GM21423 (cell line): Measurements from ENCODE around the gene NAXD.
A peak's percentile ranks its signal among the peaks of the same experiment; 100 is the strongest.
"Not testable (repeated sequence)": the region's sequence is repeated elsewhere in the genome, so short reads cannot be mapped to it uniquely, and the experiment has no call there.

Experiments used
- ATAC-seq: cut with Tn5 transposase; IDR thresholded peaks from one replicate; pipeline ENCODE4 v1.9.1; 2021; ENCODE audit warnings: mild to moderate bottlenecking, moderate library complexity; ENCODE audit not compliant: unreplicated experiment

NAXD gene

DNA sequence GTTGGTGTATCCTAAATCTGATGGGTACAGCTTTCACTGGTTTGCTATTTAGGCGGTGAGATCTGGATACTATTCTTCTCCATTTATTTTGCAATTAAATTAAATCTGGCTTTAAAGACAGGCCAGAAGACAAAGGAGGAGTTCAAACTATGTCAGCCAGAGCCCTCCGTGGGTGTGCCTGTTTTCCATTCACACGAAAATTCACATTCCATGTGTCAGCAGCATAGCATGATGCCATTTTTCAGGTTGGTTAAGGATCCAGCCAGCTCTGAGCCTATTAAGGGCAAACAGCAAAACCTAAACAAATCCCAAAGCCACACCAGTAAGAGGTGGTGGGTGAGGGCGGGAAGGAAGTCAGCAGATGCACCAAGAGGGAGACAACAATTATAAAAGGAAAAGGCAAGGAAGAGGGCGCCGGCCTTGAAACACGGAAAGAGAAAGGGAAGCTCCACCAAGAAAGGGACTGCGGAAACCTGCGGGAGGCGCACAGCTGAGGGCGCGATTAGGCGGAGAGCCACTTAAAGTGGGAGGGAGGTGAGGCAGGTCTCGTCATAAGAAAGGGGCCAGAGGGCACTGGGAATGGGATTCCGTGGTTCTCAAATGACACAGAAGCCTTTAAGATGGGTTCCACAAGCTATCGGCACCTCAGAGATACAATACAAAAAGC lies 47.6 kb downstream of the NAXD start:
- no peak for ATAC-seq

DNA sequence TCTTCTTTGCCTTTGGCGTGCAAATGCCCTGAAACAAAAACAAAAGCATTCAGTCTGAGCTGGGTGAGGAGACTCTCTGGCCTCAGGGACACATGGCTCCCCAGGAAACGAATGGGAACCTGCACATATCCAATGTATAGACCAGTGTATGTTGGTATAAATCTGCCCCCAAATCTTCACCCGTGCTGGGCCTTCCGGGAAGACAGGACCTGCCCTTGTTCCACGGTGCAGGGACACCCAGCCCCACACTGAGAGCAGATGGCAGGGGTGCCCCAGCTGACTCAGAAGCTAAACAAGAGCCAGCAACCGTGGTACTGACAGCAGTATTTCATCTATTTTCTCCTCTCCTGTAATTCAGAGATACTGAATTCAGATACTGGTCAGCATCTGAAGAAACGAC lies 48.1 kb downstream of the NAXD start:
- no peak for ATAC-seq

DNA sequence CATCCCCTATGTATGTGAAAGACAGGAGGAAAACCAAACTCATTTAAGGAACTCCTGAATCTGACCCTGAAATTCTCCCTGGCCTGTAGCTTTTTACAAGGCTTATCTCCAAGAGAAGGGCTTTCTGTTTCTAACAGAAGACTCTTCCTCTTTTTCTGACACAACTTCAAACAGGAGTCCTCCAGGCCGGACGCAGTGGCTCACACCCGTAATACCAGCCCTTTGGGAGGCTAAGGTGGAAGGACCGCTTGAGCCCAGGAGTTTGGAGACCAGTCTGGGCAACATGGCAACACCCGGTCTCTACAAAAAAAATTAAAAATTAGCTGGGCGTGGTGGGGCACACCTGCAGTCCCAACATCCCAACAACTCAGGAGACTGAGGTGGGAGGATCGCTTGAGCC lies 48.7 kb downstream of the NAXD start:
- no peak for ATAC-seq

- no peak for ATAC-seq
Observed at GRCh38 chr13:110664673-110665072, 49.3 kb downstream of the NAXD start.

- no peak for ATAC-seq
Observed at GRCh38 chr13:110665491-110666254, 50.3 kb downstream of the NAXD start.

DNA sequence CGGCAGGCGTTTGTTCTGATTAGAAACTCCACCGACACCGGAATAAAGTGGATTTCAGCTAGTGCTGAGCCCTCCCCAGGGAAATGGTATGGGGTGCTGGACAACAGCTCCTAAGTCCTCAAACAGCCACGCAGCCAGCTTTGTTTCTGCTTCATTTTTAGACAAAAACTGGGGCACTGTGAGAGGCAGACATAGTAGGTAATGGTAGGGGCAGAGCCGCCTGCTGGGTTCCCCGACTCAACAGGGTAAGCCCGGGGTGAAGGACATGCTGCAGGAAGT lies 50.8 kb downstream of the NAXD start:
- ATAC-seq: no peak

DNA sequence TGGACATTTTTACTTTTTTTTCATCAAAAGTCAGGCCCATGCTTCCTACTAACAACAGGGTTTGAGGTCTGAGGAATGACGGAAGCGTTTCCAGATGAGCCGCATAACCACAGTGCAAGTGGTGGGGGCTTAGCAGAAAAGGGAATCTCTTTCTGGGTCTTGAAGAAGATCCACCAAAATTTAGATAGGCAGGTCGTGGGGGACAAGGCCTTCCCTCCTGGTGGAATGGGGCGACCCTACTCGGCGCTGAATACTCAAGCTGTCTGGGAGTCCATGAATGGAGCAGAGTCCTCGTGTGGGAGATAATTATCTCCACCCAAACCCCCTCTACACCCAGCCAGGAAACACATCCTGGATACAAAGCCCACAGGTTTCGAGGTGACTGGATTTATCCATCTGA lies 53.7 kb downstream of the NAXD start:
- no peak for ATAC-seq

- not testable (repeated sequence) for ATAC-seq
Observed at GRCh38 chr13:110669814-110670213, 54.5 kb downstream of the NAXD start.

DNA sequence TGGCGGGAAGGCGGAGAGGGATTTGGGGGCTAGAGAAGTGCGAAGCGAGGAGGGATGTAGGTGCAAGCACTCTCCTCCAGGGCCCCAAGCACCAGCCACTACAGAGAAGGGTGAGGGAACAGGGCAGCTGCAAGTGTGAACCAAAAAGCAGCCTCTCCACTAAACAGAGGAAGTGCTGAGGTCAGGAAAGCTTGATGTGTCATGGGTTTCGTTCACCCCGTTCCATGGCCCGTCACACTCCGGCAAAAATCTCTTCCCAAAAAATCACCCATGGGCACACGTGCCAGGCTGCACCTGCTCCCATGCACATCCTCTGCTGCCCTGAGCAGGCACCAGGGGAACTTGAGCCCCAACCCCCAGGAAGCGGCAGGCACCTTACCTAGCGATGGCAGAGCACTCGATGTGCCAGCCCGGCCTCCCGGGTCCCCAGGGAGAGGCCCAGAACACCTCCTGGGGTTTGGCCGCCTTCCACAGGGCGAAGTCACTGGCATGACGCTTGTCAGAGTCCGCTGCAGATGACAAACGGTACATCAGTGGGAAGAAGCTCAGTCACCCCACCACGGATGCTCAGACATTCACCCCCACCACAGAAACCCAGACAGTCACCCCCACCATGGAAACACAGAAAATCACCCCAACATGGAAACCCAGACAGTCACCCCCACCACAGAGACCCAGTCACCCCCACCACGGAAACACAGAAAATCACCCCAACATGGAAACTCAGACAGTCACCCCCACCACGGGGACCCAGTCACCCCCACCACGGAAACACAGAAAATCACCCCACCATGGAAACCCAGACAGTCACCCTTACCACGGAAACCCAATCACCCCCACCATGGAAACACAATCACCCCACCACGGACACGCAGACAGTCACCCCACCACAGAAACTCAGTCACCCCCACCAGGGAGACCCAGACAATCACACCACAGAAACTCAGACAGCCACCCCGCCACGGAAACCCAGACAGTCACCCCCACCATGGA lies 61.5 kb downstream of the NAXD start:
- peak; percentile 67 for ATAC-seq

DNA sequence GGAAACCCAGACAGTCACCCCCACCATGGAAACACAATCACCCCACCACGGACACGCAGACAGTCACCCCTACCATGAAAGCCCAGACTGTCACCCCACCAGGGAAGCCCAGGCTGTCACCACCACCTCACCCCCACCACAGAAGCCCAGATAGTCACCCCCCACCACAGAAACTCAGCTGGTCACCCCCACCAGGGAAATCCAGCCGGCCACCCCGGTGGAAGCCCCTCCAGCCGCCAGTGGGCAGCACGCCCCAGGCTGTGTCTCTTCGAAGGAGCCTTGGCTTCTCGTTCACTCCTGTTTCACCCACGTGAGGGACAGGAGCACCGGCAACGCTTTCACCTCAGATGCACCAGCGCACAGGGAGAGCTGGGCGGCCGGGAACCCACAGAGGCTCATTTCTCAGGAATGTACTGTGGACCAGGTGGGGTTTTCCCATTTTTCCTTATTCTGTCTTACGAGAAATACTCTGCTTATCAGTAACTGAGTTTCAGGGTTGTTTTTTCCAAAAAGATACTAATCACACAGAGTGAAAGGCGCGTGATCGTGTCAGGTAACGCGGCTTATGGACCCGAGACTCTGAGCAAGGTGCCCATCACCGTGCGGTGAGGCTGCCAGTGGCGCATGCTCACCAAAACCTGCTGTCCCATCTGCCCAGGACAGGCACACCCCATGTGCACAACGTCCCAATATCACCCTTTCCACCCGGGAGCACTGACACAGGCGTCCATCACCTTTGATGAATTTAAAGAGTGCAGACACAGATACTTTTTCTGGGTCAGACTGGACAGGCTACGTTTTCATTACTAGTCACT lies 62.6 kb downstream of the NAXD start:
- no peak for ATAC-seq

DNA sequence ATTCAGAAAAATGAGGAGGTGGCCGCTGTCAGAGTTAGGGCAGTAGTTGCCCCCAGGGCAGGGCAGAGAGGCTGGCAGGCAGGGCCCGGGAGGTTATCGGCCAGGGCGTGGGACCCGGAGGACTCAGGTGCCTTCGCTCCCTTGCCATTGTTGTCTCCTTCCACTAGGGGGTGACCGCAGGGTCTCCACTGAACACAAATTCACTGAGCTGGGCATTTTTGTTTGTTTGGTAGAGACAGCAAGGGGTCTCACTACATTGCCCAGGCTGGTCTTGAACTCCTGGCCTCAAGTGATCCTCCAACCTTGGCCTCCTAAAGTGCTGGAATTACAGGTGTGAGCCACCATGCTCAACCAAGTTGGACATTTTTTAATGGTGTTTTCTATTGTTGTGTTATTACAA lies 65.5 kb downstream of the NAXD start:
- no peak for ATAC-seq

- no peak for ATAC-seq
Observed at GRCh38 chr13:110681868-110682550, 66.7 kb downstream of the NAXD start.

GRCh38 chr13:110682746-110683145 lies 67.4 kb downstream of the NAXD start:
- no peak for ATAC-seq

GRCh38 chr13:110683203-110683883 lies 68.0 kb downstream of the NAXD start:
- no peak for ATAC-seq

- no peak for ATAC-seq
Observed at GRCh38 chr13:110683921-110684320, 68.6 kb downstream of the NAXD start.

- no peak for ATAC-seq
Observed at GRCh38 chr13:110684388-110685056, 69.2 kb downstream of the NAXD start.

DNA sequence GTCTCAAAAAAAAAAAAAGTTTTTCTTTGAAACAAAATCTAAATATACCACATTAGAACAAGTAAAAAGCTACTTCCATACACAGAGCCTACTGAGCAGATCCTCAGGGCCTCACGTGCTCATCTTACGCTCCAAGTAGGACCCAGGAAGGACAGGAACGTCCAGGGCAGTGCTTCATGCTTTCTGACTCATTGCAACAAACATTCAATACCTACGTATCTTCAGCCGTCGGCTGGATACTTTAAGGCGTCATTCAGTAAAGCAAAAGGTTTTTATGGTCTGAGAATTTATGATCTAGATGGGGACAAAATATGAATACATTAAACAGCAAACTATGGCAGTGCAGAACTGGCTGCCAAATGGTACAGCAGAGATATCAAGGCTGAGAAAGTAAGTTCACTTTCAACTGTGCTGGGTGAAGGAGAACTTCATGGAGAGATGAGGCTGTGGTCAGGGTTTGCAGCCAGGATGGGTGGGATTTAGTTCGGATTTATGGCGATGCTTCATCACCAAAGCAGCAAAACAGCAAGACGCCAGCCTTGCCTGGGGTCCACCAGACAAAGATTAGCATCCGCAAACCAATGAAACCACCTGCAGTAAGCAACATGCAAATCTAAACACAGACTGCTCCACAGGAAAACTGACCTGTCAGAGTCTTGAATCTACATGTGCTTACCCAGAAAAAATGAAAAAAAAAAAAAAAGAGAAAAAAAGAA lies 70.1 kb downstream of the NAXD start:
- ATAC-seq: no peak

DNA sequence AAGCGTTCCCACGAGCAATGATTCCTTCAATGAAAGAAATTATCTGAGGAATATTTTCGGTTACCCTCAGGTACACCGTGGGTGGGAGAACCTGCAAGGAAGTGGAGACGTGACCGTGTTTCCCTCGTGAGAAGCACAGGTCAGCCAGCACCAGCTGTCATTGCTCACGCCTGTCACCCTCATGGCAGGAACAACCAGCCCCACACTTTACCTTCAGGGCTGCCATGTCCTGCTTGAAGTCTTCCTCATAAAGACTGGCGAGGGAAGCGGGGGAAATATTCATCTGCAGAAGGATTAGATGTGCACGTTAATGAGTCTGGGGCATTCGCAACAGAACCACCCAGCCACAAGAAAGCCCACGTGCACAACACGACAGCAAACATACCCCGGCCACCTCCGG lies 72.4 kb downstream of the NAXD start:
- ATAC-seq: no peak
